WTC11 (cell line): Measurements from ENCODE around the gene GRAP2.

ENCODE experiments used
- CTCF ChIP-seq: fragments of 200-600 bp; IDR thresholded peaks from 2 replicates; pipeline ENCODE4 v1.8.0; 2022; ENCODE audit warnings: antibody characterized with exemption
- PREB ChIP-seq: sonication (generic); formaldehyde crosslinking; IDR thresholded peaks from 2 replicates; pipeline ENCODE4 v1.8.1; 2022; ENCODE audit warnings: mild to moderate bottlenecking, missing genetic modification reagents, moderate library complexity, borderline replicate concordance

- TF ChIP-seq CTCF, result no peak
- no peak for TF ChIP-seq PREB
These were observed 67.4 kb downstream of the GRAP2 start for GRCh38 chr22:39967996-39968972.
